A549 (cell line): Measurements from ENCODE around the gene OSBPL9.

Experiments used
- CHD2 ChIP-seq: fragments of 150-350 bp; IDR thresholded peaks from 2 replicates; pipeline ENCODE4 v1.6.1; 2014; ENCODE audit warnings: low read length; ENCODE audit not compliant: partially characterized antibody
- CTCF ChIP-seq: fragments of >200 bp; sonication (Bioruptor Twin); formaldehyde crosslinking; IDR thresholded peaks from 3 replicates; pipeline ENCODE4 v1.5.1; 2016
- ELK1 ChIP-seq: fragments of 150-350 bp; IDR thresholded peaks from 2 replicates; pipeline ENCODE4 v1.6.1; 2014; ENCODE audit warnings: low read depth, mild to moderate bottlenecking, low read length
- EP300 ChIP-seq, 2 experiments: fragments of >200 bp; sonication (Bioruptor Twin); formaldehyde crosslinking; IDR thresholded peaks; 2 replicates in 1 of 2; 3 replicates in 1 of 2; pipeline ENCODE4 v1.6.1; 2016 to 2017
- ESRRA ChIP-seq: fragments of 150-350 bp; IDR thresholded peaks from 2 replicates; pipeline ENCODE4 v1.6.1; 2014; ENCODE audit warnings: mild to moderate bottlenecking, low read length, borderline replicate concordance
- PHF8 ChIP-seq: fragments of 200-600 bp; sonication (generic); IDR thresholded peaks from 2 replicates; pipeline ENCODE4 v1.6.1; 2016; ENCODE audit warnings: low read depth, mild to moderate bottlenecking, antibody characterized with exemption, moderate library complexity, borderline replicate concordance
- POLR2A ChIP-seq: IDR thresholded peaks from 2 replicates; pipeline ENCODE4 v1.6.1; 2012; ENCODE audit warnings: mild to moderate bottlenecking, low read length
- RAD21 ChIP-seq, 2 experiments: fragments of >200 bp in 1 of 2; sonication (Bioruptor Twin) in 1 of 2; formaldehyde crosslinking in 1 of 2; IDR thresholded peaks in 1 of 2; conservative IDR thresholded peaks in 1 of 2; 2 replicates in 1 of 2; 3 replicates in 1 of 2; pipeline ENCODE4 v1.6.1; 2012 to 2018; ENCODE audit warnings: inconsistent platforms in 1 of 2
- RNF2 ChIP-seq: fragments of 200-600 bp; sonication (generic); IDR thresholded peaks from 2 replicates; pipeline ENCODE4 v1.6.1; 2016; ENCODE audit warnings: low read depth, mild to moderate bottlenecking, antibody characterized with exemption, moderate library complexity, borderline replicate concordance
- SREBF2 ChIP-seq: fragments of 450-650 bp; IDR thresholded peaks from 2 replicates; pipeline ENCODE4 v1.6.1; 2014; ENCODE audit warnings: mild to moderate bottlenecking, moderate library complexity
- TP53 ChIP-seq: fragments of 250-450 bp; sonication (Bioruptor Pico); IDR thresholded peaks from 2 replicates; pipeline ENCODE4 v1.5.0; 2021; ENCODE audit warnings: mild to moderate bottlenecking, moderate library complexity
- ZFP36 ChIP-seq: fragments of 450-650 bp; IDR thresholded peaks from 2 replicates; pipeline ENCODE4 v1.6.1; 2014; ENCODE audit warnings: borderline replicate concordance; ENCODE audit not compliant: partially characterized antibody

GRCh38 chr1:51653127-51653526 is 36.2 kb downstream of the OSBPL9 start:
- TF ChIP-seq CTCF (no peak), ESRRA (no peak), ELK1 (no peak), TP53 (CRISPR knock-in tag) (no peak), EP300 (IDR thresholded peaks at IDR 0.05) (no peak), POLR2A (no peak), SREBF2 (no peak), RNF2 (no peak), PHF8 (no peak), CHD2 (no peak), ZFP36 (no peak), RAD21 (conservative IDR thresholded peaks at IDR 0.05 in 1 of 2, IDR thresholded peaks at IDR 0.05 in 1 of 2) (no peak)
